Fibroblast of pulmonary artery (primary cell): ENCODE results near the gene DICER1.

Experiments
- DNase-seq: peaks from one replicate; pipeline ENCODE4 v3.0.0-alpha.2; 2010; ENCODE audit warnings: low read depth
- H3K4me3 ChIP-seq: replicated peaks from 2 replicates; pipeline ENCODE4 v1.5.1; 2011; ENCODE audit warnings: low read depth, mild to moderate bottlenecking, control low read depth, low read length, moderate library complexity
- TF ChIP-seq, protein P1 (sequence below): IDR thresholded peaks from 2 replicates; pipeline ENCODE4 v1.5.1; 2011; ENCODE audit warnings: mild to moderate bottlenecking, control low read depth, low read length, inconsistent platforms; ENCODE audit errors: missing control alignments

The DICER1 gene

DNA sequence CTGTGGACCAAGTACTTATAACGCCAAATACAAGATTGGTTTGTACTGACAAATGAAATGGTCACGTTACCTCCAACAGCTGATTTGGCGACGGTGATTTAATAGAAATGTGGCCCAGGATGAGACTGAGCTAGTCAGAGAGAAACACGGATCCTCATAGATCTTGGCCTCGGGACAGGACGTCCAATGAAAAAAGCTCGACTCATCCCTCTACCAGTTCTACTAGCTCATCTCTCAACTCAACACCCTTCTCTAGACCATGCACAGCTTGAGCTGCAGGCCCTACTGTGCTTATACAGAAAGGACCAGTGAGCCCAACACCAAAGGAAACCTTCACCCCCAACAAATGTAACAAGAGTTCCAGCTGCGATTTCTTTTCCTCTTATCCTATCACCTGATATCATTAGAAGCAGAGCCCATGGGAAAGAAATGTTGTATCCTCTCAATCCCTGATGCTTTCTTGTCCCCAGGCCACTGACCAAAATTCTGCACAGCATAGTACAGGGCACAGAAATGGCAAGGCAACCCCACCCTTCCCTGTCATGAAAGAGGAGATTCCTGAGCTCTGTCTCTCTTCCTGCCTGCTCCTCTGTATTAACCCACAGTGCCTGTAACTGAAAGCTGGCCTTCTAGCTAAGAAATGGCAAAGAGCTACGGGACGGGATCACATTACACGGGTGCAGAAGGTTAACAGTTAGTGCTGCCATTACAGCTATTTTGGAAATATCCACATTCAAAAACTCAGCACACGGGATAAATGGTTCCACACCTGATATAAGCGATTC lies 39.2 kb downstream of the DICER1 start:
- no peak for DNase-seq
- TF ChIP-seq, protein P1, sequence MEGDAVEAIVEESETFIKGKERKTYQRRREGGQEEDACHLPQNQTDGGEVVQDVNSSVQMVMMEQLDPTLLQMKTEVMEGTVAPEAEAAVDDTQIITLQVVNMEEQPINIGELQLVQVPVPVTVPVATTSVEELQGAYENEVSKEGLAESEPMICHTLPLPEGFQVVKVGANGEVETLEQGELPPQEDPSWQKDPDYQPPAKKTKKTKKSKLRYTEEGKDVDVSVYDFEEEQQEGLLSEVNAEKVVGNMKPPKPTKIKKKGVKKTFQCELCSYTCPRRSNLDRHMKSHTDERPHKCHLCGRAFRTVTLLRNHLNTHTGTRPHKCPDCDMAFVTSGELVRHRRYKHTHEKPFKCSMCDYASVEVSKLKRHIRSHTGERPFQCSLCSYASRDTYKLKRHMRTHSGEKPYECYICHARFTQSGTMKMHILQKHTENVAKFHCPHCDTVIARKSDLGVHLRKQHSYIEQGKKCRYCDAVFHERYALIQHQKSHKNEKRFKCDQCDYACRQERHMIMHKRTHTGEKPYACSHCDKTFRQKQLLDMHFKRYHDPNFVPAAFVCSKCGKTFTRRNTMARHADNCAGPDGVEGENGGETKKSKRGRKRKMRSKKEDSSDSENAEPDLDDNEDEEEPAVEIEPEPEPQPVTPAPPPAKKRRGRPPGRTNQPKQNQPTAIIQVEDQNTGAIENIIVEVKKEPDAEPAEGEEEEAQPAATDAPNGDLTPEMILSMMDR: no peak
- H3K4me3 ChIP-seq: no peak overlapping the region

DNA sequence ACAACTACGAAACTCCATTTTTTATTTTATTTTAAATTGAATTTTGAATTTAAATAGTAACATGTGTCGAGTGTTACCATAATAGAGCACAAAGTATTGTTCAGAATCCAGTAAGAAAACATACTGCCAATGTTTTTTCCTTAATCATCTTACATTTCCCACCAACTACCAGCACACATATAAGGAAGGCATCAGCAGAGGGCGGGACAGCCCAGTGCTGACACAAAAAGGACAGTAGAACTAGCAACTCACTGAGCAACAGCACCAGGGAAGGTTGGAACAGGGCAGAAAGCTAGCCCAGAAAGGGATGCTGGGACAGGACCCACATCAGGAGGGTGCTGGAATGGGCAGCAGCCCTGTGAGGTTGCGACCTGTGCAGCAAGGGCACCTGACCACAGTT lies 43.9 kb downstream of the DICER1 start:
- H3K4me3 ChIP-seq: no peak overlapping the region
- DNase-seq: no peak
- TF ChIP-seq, protein P1: no peak

DNA sequence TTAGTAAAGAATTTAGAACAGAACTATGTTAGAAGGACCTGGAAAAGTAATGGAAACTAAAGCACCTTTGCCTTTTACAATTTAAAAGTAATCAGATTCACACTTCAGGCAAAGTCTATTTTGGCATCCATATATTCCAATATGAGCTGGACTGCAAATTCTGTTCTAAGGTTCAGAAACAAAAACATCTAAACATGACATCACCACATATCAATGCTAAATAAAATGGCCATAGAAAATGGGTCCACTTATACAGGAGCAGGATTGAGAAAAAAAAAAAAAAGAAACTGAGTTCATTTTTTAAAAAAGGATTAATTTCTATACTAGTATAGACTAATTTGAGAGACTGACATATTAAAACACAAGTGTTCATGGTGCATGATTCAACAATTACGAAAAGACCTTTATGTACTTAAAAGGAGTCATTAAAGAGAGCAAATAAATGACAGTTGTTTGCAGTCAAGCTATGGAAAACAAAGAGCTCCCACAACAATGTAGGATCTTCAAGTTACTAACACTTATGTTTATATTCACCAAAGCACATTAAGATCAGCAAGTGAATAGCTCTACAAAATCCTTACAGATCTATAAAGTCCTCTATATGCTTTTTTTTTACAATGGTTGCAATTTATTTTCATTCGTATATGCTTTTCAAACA lies 45.7 kb downstream of the DICER1 start:
- H3K4me3 ChIP-seq: no peak overlapping the region
- DNase-seq: no peak
- TF ChIP-seq, protein P1: no peak

DNA sequence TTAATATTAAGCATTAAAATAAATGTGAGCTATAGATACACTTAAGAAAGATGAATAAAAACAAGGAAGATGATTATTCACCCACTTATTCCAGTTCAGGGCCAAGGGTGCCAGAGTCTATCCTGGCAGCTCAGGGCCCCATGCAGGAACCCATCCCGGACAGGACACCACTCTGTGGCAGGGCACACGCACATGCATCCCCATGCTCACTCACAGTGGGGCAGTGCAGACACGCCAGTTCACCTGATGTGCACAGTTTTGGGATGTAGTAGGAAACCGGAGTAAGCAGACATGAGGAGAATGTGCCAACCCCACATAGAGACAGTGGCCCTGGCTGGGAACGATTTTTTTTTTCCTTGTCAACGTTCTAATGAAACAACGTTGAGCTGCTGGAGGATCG lies 47.2 kb downstream of the DICER1 start:
- H3K4me3 ChIP-seq: no peak overlapping the region
- no peak for DNase-seq
- TF ChIP-seq, protein P1: no peak

DNA sequence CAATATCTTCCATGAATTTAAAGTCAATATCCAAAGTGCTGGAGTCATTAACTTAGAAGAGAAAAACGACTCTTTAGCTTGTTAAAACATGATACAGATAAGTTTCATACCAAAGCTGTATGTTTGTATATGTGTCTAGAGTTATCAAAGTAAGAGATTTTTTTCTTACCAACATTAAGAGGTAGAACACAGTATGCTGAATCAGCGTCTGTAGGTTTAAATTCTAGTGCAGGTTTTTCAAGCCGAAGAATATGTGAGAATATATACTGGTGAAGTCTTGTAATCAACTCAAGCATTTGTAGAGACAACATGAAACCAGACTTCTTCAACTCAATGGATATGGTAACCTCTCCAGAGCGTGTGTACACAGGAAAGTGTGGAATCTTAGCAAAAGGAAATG lies 49.6 kb downstream of the DICER1 start:
- TF ChIP-seq, protein P1: no peak
- no peak overlapping the region for H3K4me3 ChIP-seq
- no peak for DNase-seq

DNA sequence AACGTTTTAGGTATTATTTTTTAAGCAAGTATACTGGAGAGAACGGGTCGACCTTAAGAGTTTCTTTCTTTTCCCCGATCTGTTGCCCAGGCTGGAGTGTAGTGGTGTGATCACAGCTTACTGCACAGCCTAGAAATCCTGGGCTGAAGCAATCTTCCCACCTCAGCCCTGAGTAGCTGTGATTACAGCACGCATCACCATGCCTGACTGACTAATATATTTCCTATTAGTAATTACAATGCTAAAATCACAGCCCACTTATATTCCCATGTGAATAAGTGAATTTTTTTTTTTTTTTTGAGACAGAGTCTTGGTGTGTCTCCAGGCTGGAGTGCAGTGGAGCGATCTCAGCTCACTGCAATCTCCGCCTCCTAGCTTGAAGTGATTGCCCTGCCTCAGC lies 50.4 kb downstream of the DICER1 start:
- TF ChIP-seq, protein P1: no peak
- no peak for DNase-seq
- H3K4me3 ChIP-seq: no peak overlapping the region
